Smooth muscle cell (in vitro differentiated cells): Measurements from ENCODE around the gene NCS1. TPM values are rescaled to one million over a fixed set of nuclear protein-coding genes. Genes with fewer than 3 reads are reported as not detected.

ENCODE experiments used
- DNase-seq: peaks from one replicate; lab custom pipeline; 2025; ENCODE audit not compliant: unreplicated experiment; lab: John Stamatoyannopoulos, UW
- H2AFZ ChIP-seq: fragments of 200-600 bp; sonication (generic); 2 replicates; pipeline ENCODE4 v1.6.0; 2016; ENCODE audit warnings: antibody characterized with exemption, low read depth, mild to moderate bottlenecking
- H3F3A ChIP-seq: fragments of 200-600 bp; sonication (generic); 2 replicates; pipeline ENCODE4 v1.6.0; 2017; ENCODE audit warnings: antibody characterized with exemption, low read depth
- H3K27ac ChIP-seq: fragments of 200-600 bp; sonication (generic); 2 replicates; pipeline ENCODE4 v1.5.1; 2016; ENCODE audit warnings: low read depth, mild to moderate bottlenecking
- H3K27me3 ChIP-seq: fragments of 200-600 bp; sonication (generic); 2 replicates; pipeline ENCODE4 v1.6.1; 2016; ENCODE audit warnings: low read depth, mild to moderate bottlenecking
- H3K36me3 ChIP-seq: fragments of 200-600 bp; sonication (generic); 2 replicates; pipeline ENCODE4 v1.5.1; 2016; ENCODE audit warnings: low read depth
- H3K4me1 ChIP-seq: fragments of 200-600 bp; sonication (generic); 2 replicates; pipeline ENCODE4 v1.5.1; 2016; ENCODE audit warnings: low read depth
- H3K4me2 ChIP-seq: fragments of 200-600 bp; sonication (generic); 2 replicates; pipeline ENCODE4 v1.6.0; 2016; ENCODE audit warnings: mild to moderate bottlenecking
- H3K4me3 ChIP-seq: fragments of 200-600 bp; sonication (generic); 2 replicates; pipeline ENCODE4 v1.5.1; 2016; ENCODE audit warnings: mild to moderate bottlenecking
- H3K79me2 ChIP-seq: fragments of 200-600 bp; sonication (generic); 2 replicates; pipeline ENCODE4 v1.6.0; 2016; ENCODE audit warnings: low read depth, mild to moderate bottlenecking
- H3K9ac ChIP-seq: fragments of 200-600 bp; sonication (generic); 2 replicates; pipeline ENCODE4 v1.6.0; 2016; ENCODE audit warnings: low read depth
- H3K9me3 ChIP-seq: fragments of 200-600 bp; sonication (generic); replicated peaks from 2 replicates; pipeline ENCODE4 v1.5.1; 2016; ENCODE audit warnings: low read depth
- H4K20me1 ChIP-seq: fragments of 200-600 bp; sonication (generic); 2 replicates; pipeline ENCODE4 v1.6.0; 2016; ENCODE audit warnings: low read depth
- WGBS: methylation state at CpG from one replicate; pipeline ENCODE4 v1.1.7; 2016; ENCODE audit warnings: low lambda C conversion rate; 5-methylcytosine and 5-hydroxymethylcytosine counted together
- polyA plus RNA-seq: library from polyadenylated mRNA; unstranded; fragments of >200 nt; fragmentation: Nextera tagmentation; extraction: Ambion mirVana; gene quantifications from 2 replicates; pipeline ENCODE4 v1.2.1, GENCODE V29; 2016
- total RNA-seq: library from RNA; depleted of rRNA; stranded (reverse); fragments of >200 nt; gene quantifications from 2 replicates; pipeline ENCODE4 v1.2.3, GENCODE V29; 2014
- TF ChIP-seq, protein P1 (sequence below): fragments of 200-600 bp; sonication (generic); IDR thresholded peaks from 2 replicates; pipeline ENCODE4 v1.5.1; 2017; ENCODE audit warnings: borderline replicate concordance, mild to moderate bottlenecking, antibody characterized with exemption; ENCODE audit not compliant: insufficient read depth, poor library complexity, severe bottlenecking

NCS1 gene
- total and polyA plus RNA-seq, 2 experiments from 2014 or later: 28.0 to 59.3 TPM

DNA sequence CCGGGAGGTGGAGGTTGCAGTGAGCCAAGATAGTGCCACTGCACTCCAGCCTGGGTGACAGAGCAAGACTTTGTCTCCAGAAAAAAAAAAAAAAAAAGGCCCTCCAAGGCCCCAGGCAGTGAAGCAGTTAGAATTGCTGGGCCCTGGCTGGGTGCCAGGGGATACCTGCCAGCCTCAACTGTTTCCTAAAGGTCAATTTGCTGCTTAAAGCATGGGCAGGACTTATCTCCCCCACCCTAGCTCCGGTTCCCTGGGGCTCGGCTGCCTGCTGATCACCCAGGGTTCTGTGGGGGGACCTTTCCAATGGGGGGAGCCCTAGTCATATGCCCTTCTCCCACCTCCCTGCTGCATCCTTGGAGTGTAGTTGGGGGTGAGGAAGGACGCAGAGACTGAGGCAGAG is 25.7 kb downstream of the NCS1 start:
- Histone ChIP-seq H3K36me3 (no peaks in the 10 kb centered on the region), H3K4me2 (no peak overlapping the region), H3K9me3 (no peaks in the 10 kb centered on the region), H3F3A (no peaks in the 10 kb centered on the region), H3K27me3 (no peaks in the 10 kb centered on the region), H3K9ac (no peak overlapping the region), H3K4me3 (no peak overlapping the region), H2AFZ (no peak overlapping the region), H3K4me1 (peaks cover 13% of the 10 kb centered on the region), H4K20me1 (peaks cover 91% of the 10 kb centered on the region), H3K27ac (no peak overlapping the region), H3K79me2 (peaks cover 76% of the 10 kb centered on the region)
- TF ChIP-seq, protein P1, sequence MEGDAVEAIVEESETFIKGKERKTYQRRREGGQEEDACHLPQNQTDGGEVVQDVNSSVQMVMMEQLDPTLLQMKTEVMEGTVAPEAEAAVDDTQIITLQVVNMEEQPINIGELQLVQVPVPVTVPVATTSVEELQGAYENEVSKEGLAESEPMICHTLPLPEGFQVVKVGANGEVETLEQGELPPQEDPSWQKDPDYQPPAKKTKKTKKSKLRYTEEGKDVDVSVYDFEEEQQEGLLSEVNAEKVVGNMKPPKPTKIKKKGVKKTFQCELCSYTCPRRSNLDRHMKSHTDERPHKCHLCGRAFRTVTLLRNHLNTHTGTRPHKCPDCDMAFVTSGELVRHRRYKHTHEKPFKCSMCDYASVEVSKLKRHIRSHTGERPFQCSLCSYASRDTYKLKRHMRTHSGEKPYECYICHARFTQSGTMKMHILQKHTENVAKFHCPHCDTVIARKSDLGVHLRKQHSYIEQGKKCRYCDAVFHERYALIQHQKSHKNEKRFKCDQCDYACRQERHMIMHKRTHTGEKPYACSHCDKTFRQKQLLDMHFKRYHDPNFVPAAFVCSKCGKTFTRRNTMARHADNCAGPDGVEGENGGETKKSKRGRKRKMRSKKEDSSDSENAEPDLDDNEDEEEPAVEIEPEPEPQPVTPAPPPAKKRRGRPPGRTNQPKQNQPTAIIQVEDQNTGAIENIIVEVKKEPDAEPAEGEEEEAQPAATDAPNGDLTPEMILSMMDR: no peak
- DNase-seq: no peak
- WGBS: 100% methylated on average over 4 of the region's 4 CpGs

DNA sequence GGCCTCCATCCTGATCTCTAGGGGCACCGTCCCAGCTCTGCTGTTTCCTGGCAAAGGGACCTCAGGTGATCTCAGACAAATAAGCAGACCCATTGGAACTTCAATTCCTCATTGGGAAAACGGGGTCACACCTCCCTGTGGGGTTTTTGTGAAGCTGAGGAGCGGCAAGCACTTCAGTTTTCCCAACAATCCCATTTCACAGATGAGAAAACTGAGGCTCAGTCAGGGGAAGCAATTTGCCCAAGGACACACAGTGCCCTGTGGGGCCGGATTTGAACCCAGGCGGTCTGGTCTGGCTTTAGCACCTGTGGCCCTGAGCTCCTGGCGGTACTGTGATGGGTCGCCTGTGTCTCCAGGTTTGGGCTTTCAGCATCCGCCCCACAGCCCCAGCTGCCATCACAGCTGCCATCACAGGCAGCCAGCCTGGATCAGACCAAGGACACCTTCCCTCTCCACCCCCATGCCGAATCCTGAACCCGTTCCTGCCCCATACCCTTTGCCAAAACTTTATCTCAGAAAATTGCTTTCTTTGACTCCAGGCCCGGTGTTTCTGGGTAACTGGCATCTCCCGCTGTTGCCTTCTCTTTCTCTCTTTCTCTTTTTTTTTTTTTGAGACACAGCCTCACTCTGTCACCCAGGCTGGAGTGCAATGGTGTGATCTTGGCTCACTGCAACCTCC is 26.4 kb downstream of the NCS1 start:
- no peak overlapping the region for H3K9ac ChIP-seq

DNA sequence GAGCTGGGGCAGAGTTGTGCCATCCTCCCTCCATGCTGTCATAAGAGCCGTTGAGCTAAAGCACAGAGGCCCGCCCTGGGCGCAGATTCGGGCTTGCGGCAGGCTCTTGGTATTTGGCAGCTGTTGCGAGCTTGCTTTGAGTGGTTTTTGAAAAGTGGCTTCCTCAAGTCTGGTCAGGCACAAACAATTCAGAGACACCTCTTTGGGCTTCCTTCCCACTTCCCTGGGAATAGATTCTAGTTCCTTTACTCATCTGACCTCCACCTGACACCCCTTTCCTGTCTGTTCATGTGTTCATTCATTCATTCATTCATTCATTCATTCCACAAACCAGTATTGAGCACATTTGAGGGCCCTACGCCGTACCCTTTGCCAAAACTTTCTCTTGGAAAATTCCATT is 27.4 kb downstream of the NCS1 start:
- WGBS: 93% methylated on average over 8 of the region's 8 CpGs
- Histone ChIP-seq H3K9me3 (no peaks in the 10 kb centered on the region), H3K79me2 (peaks cover 59% of the 10 kb centered on the region), H3K27ac (no peak overlapping the region), H3K4me1 (no peaks in the 10 kb centered on the region), H2AFZ (no peak overlapping the region), H3K9ac (no peak overlapping the region), H4K20me1 (peaks cover 84% of the 10 kb centered on the region), H3K4me2 (no peak overlapping the region), H3K4me3 (no peak overlapping the region), H3F3A (no peaks in the 10 kb centered on the region), H3K27me3 (no peaks in the 10 kb centered on the region), H3K36me3 (no peaks in the 10 kb centered on the region)
- no peak for DNase-seq
- TF ChIP-seq, protein P1: no peak

More for the DNA sequence above, 26.4 kb downstream of the NCS1 start:
- TF ChIP-seq, protein P1: no peak
- Histone ChIP-seq H2AFZ (no peak overlapping the region), H3K36me3 (no peaks in the 10 kb centered on the region), H3K4me3 (no peak overlapping the region), H3F3A (no peaks in the 10 kb centered on the region), H3K4me2 (no peak overlapping the region), H3K79me2 (peaks cover 69% of the 10 kb centered on the region), H3K4me1 (peaks cover 5% of the 10 kb centered on the region), H3K27me3 (no peaks in the 10 kb centered on the region), H3K27ac (no peak overlapping the region), H3K9me3 (no peaks in the 10 kb centered on the region), H4K20me1 (peaks cover 90% of the 10 kb centered on the region)
- 98% methylated on average over 12 of the region's 12 CpGs for WGBS
- no peak for DNase-seq
